K562 (cell line): ENCODE measurements around the gene USB1. TPM values are rescaled to one million over a fixed set of nuclear protein-coding genes. Genes with fewer than 3 reads are reported as not detected.

Experiments
- ATAC-seq: fragments of 200-7000 bp; cut with Tn5 transposase; 3 replicates; pipeline ENCODE4 v1.9.1; 2020; ENCODE audit warnings: moderate library complexity
- BruUV-seq: library from RNA; stranded (reverse); fragments of 400-500 nt; replicated peaks from 2 replicates; lab custom pipeline; 2021; lab: Mats Ljungman, UMichigan
- CTCF ChIA-PET: fragments of 300-600 bp; formaldehyde crosslinking; extraction: SDS; loops from one replicate; lab custom pipeline; 2021; ENCODE audit warnings: low intra/inter-chr PET ratio; lab: Yijun Ruan, JAX
- POLR2A ChIA-PET: fragments of 300-600, 350-650 bp; sonication (Branson Sonifier 250); formaldehyde crosslinking; extraction: SDS; loops from one replicate; lab custom pipeline; 2021; ENCODE audit warnings: antibody characterized with exemption, inconsistent platforms; lab: Yijun Ruan, JAX
- DNase-seq, 4 experiments: peaks; one replicate each; pipeline versions ENCODE4 v3.0.0 to v3.0.0-alpha.2; 2011 to 2018; ENCODE audit warnings: low spot score in 3 of 4, mixed read lengths in 3 of 4; ENCODE audit errors: extremely low read depth in 1 of 4
- FAIRE-seq: peaks from 2 replicates; lab custom pipeline; 2011; peaks lifted over from hg19 to GRCh38; lab: Jason Lieb, UNC
- H2AFZ ChIP-seq: 2 replicates; pipeline ENCODE4 v1.6.0; 2011; ENCODE audit warnings: low read depth, low read length, control low read depth, inconsistent platforms
- H3K27ac ChIP-seq: fragments of 200-600 bp; 3 replicates; pipeline ENCODE4 v1.8.0; 2011; ENCODE audit warnings: low read depth, mild to moderate bottlenecking, control low read depth, inconsistent platforms, low read length, moderate library complexity, mixed read lengths; ENCODE audit errors: extremely low read depth
- H3K27me3 ChIP-seq, 2 experiments: fragments of 300-600 bp in 1 of 2; 2 replicates in 1 of 2; 3 replicates in 1 of 2; pipeline versions ENCODE4 v1.6.0 to v1.8.0; 2011; ENCODE audit warnings: inconsistent platforms in 2 of 2, low read length in 2 of 2, mild to moderate bottlenecking in 1 of 2, mixed read lengths in 1 of 2, moderate library complexity in 1 of 2; ENCODE audit not compliant: control insufficient read depth in 2 of 2, insufficient read depth in 2 of 2
- H3K36me3 ChIP-seq: fragments of 300-600 bp; 3 replicates; pipeline ENCODE4 v1.8.0; 2011; ENCODE audit warnings: mild to moderate bottlenecking, low read length, inconsistent platforms; ENCODE audit not compliant: control insufficient read depth, insufficient read depth
- H3K4me1 ChIP-seq, 2 experiments: fragments of 200-600 bp in 1 of 2; replicated peaks in 1 of 2; 2 replicates in 1 of 2; 3 replicates in 1 of 2; pipeline versions ENCODE4 v1.5.1 to v1.8.0; 2011; ENCODE audit warnings: inconsistent platforms in 2 of 2, low read length in 2 of 2, mild to moderate bottlenecking in 1 of 2, mixed read lengths in 1 of 2, moderate library complexity in 1 of 2; ENCODE audit not compliant: control insufficient read depth in 2 of 2, insufficient read depth in 2 of 2
- H3K4me2 ChIP-seq: 2 replicates; pipeline ENCODE4 v1.6.1; 2011; ENCODE audit warnings: low read length, control low read depth, inconsistent platforms, mixed read lengths; ENCODE audit not compliant: insufficient read depth
- H3K4me3 ChIP-seq: fragments of 200-600 bp; sonication (generic), shearing (Covaris generic); 2 replicates; pipeline ENCODE4 v1.5.1; 2016; ENCODE audit warnings: control low read depth, inconsistent platforms
- H3K79me2 ChIP-seq: fragments of 200-600 bp; 3 replicates; pipeline ENCODE4 v1.8.0; 2011; ENCODE audit warnings: low read length, inconsistent platforms; ENCODE audit not compliant: control insufficient read depth, insufficient read depth
- H3K9ac ChIP-seq, 2 experiments: 2 replicates each; pipeline versions ENCODE4 v1.6.0 to v1.6.1; 2011; ENCODE audit warnings: low read depth in 2 of 2, low read length in 2 of 2, control low read depth in 1 of 2, inconsistent platforms in 1 of 2, mild to moderate bottlenecking in 1 of 2, mixed read lengths in 1 of 2; ENCODE audit not compliant: insufficient read depth in 1 of 2
- H3K9me1 ChIP-seq: one replicate; pipeline ENCODE4 v1.6.0; 2011; ENCODE audit warnings: inconsistent platforms, mild to moderate bottlenecking, low read length, moderate library complexity; ENCODE audit not compliant: control insufficient read depth, insufficient read depth
- H3K9me3 ChIP-seq: replicated peaks from 2 replicates; pipeline ENCODE4 v1.5.1; 2011; ENCODE audit warnings: low read depth, low read length, inconsistent platforms; ENCODE audit not compliant: control insufficient read depth, insufficient read depth
- H4K20me1 ChIP-seq: replicated peaks from 2 replicates; pipeline ENCODE4 v1.6.1; 2011; ENCODE audit warnings: low read length, inconsistent platforms, mixed read lengths; ENCODE audit not compliant: control insufficient read depth, insufficient read depth
- HDGF ChIP-seq: fragments of 450-650 bp; IDR thresholded peaks from 2 replicates; pipeline ENCODE4 v1.6.1; 2016
- HNRNPUL1 ChIP-seq: fragments of 200-400 bp; formaldehyde crosslinking; IDR thresholded peaks from 2 replicates; pipeline ENCODE4 v1.6.1; 2017; ENCODE audit warnings: low read length
- IRF2 ChIP-seq: sonication (generic); formaldehyde crosslinking; IDR thresholded peaks from 2 replicates; pipeline ENCODE4 v1.8.1; 2022; ENCODE audit warnings: mild to moderate bottlenecking, missing genetic modification reagents
- NELFE ChIP-seq: IDR thresholded peaks from 2 replicates; pipeline ENCODE4 v1.6.1; 2011; ENCODE audit warnings: mild to moderate bottlenecking; ENCODE audit not compliant: insufficient read depth, insufficient read length
- NFIX ChIP-seq: fragments of 250-450 bp; sonication (Bioruptor Pico); IDR thresholded peaks from 2 replicates; pipeline ENCODE4 v1.4.0; 2020; ENCODE audit warnings: low read depth, mild to moderate bottlenecking, moderate library complexity
- PHB2 ChIP-seq: fragments of 450-650 bp; IDR thresholded peaks from 2 replicates; pipeline ENCODE4 v1.6.1; 2017; ENCODE audit warnings: low read depth
- PPARD ChIP-seq: fragments of 250-450 bp; sonication (Bioruptor Pico); IDR thresholded peaks from 2 replicates; pipeline ENCODE4 v1.8.0; 2022; ENCODE audit warnings: inconsistent platforms, mild to moderate bottlenecking, moderate library complexity
- PRPF4 ChIP-seq: fragments of 200-400 bp; formaldehyde crosslinking; IDR thresholded peaks from one replicate; pipeline ENCODE4 v1.6.1; 2017; ENCODE audit warnings: low read length, low read depth, mild to moderate bottlenecking; ENCODE audit not compliant: insufficient read depth, poor library complexity, severe bottlenecking
- SIRT6 ChIP-seq: IDR thresholded peaks from one replicate; pipeline ENCODE4 v1.6.1; 2012; ENCODE audit warnings: low read depth, mild to moderate bottlenecking, control low read depth, inconsistent platforms, low read length, moderate library complexity
- SMARCC2 ChIP-seq: fragments of 450-650 bp; IDR thresholded peaks from 2 replicates; pipeline ENCODE4 v1.6.1; 2017; ENCODE audit warnings: antibody characterized with exemption, moderate library complexity, mild to moderate bottlenecking, low read depth
- TOE1 ChIP-seq, 2 experiments: fragments of 450-650 bp in 1 of 2; sonication (generic) in 1 of 2; formaldehyde crosslinking in 1 of 2; IDR thresholded peaks; 2 replicates each; pipeline versions ENCODE4 v1.7.1 to v1.8.0; 2016 to 2022; ENCODE audit warnings: borderline replicate concordance in 2 of 2, mild to moderate bottlenecking in 2 of 2, antibody characterized with exemption in 1 of 2, inconsistent platforms in 1 of 2, low read depth in 1 of 2, missing genetic modification reagents in 1 of 2, moderate library complexity in 1 of 2
- XRCC5 ChIP-seq: fragments of 200-400 bp; formaldehyde crosslinking; IDR thresholded peaks from 2 replicates; pipeline ENCODE4 v1.6.1; 2017; ENCODE audit warnings: low read depth, mild to moderate bottlenecking, low read length
- ZNF121 ChIP-seq: sonication (generic); formaldehyde crosslinking; conservative IDR thresholded peaks from 2 replicates; pipeline ENCODE4 v1.8.0; 2022; ENCODE audit warnings: missing genetic modification reagents
- WGBS: fragments of 100-300 bp; shearing (Covaris generic); methylation state at CpG from one replicate; pipeline ENCODE4 v1.1.6; 2016; ENCODE audit warnings: low coverage, mixed read lengths; ENCODE audit not compliant: insufficient coverage; ENCODE audit errors: missing lambda C conversion rate; 5-methylcytosine and 5-hydroxymethylcytosine counted together
- in situ Hi-C: fragments of 300-500 bp; cut with MboI; formaldehyde crosslinking; loops from 4 replicates; pipeline ENCODE4 v1.15.0; 2018; ENCODE audit warnings: inconsistent platforms, mixed read lengths
- intact Hi-C: fragments of 100-400 bp; cut with micrococcal nuclease; formaldehyde crosslinking; loops from 2 replicates; pipeline ENCODE4 v1.14.2; 2022
- polyA plus RNA-seq, 8 experiments: library from polyadenylated mRNA; depleted of rRNA in 4 of 8; stranded (reverse) in 5 of 8; unstranded in 3 of 8; fragments of >200 nt; fragmentation: Nextera tagmentation in 2 of 8; fragmentation: Illumina TruSeq in 1 of 8; extraction: Ambion mirVana in 2 of 8; extraction: Trizol in 1 of 8; gene quantifications; 2 replicates each; pipeline versions ENCODE4 v1.2.1 to v1.2.3, GENCODE V29; 2011 to 2014; ENCODE audit warnings: inconsistent platforms in 1 of 8, missing spikeins in 1 of 8
- total RNA-seq, 7 experiments: library from RNA; depleted of rRNA in 6 of 7; stranded (reverse); fragments of >200 nt in 6 of 7; fragmentation: Illumina TruSeq in 2 of 7; extraction: Trizol in 2 of 7; gene quantifications; 2 replicates each; pipeline versions ENCODE4 v1.2.1 to v1.2.3, GENCODE V29; 2011 to 2021; ENCODE audit warnings: low replicate concordance in 1 of 7
- TF ChIP-seq, protein P1 (sequence below): fragments of 250-450 bp; sonication (Bioruptor Pico); IDR thresholded peaks from 2 replicates; pipeline ENCODE4 v1.5.1; 2021; ENCODE audit warnings: mild to moderate bottlenecking

The USB1 gene
- total and polyA plus RNA-seq, 9 of the 15 experiments (the other 6 are each of a cell fraction or from before 2014, with no cell fraction given) = 11.6 to 73.6 (median 19.4) TPM

DNA sequence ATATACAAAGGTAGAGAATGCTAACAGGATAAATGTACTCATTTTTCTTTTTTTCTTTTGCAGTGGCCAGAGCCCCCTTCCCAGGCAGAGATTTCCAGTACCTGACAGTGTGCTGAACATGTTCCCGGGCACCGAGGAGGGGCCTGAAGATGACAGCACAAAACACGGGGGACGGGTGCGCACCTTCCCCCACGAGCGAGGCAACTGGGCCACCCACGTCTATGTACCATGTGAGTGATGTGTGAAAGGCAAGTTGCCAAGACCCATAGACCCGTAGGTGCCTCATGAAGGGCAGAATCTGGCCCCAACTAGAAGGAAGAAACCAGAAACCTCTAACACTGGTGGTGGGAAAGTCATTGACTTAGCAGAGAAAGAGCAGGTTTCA is 1.2 kb downstream of the USB1 start:
- POLR2A ChIA-PET = no interaction called here
- DNase-seq (no peak), ATAC-seq (no peak), FAIRE-seq (no peak)
- H3K9ac ChIP-seq = peak overlapping the region; percentile 38 to 67; a peak in 3 of 4 replicates
- in situ Hi-C loops (loop anchor here (5.0 to 10.0 kb wide), 2 partner anchors 100 to 248 kb away; no protein-coding TSS in a partner anchor), intact Hi-C loops (loop anchor here (5.0 to 10.0 kb wide), 3 partner anchors 55 to 428 kb away; partner anchors contain the start of gene KATNB1)
- no peak for TF ChIP-seq TOE1 (IDR thresholded peaks at IDR 0.05; ENCODE audit: borderline replicate concordance)
- TF ChIP-seq TOE1 (CRISPR knock-in tag; IDR thresholded peaks at IDR 0.05; ENCODE audit: borderline replicate concordance, low read depth) = no peak
- TF ChIP-seq ZNF121 (CRISPR knock-in tag) = no peak
- no peak for TF ChIP-seq HNRNPUL1
- no peak for TF ChIP-seq PRPF4
- no peak for TF ChIP-seq NFIX (CRISPR knock-in tag)
- no peak for TF ChIP-seq IRF2 (CRISPR knock-in tag)
- no peak for TF ChIP-seq NELFE
- TF ChIP-seq, protein P1, sequence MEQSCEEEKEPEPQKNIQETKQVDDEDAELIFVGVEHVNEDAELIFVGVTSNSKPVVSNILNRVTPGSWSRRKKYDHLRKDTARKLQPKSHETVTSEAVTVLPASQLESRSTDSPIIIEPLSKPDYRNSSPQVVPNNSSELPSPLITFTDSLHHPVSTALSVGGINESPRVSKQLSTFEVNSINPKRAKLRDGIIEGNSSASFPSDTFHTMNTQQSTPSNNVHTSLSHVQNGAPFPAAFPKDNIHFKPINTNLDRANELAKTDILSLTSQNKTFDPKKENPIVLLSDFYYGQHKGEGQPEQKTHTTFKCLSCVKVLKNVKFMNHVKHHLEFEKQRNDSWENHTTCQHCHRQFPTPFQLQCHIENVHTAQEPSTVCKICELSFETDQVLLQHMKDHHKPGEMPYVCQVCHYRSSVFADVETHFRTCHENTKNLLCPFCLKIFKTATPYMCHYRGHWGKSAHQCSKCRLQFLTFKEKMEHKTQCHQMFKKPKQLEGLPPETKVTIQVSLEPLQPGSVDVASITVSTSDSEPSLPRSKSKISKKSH (CRISPR knock-in tag) = no peak
- no peak for TF ChIP-seq HDGF
- TF ChIP-seq PHB2 = no peak
- TF ChIP-seq PPARD (CRISPR knock-in tag) = no peak
- TF ChIP-seq XRCC5 = no peak
- TF ChIP-seq SMARCC2 = no peak
- TF ChIP-seq SIRT6 = no peak
- H3K79me2 ChIP-seq = peaks cover 6% of the 10 kb centered on the region; the same call in 2 of the 3 replicates
- H3K4me3 ChIP-seq = peak overlapping the region; percentile 94; the same call in 1 of the 2 replicates
- peaks cover 21 to 31% of the 10 kb centered on the region in 2 experiments; a peak in 4 of 5 replicates for H3K4me1 ChIP-seq
- peaks cover 5% of the 10 kb centered on the region for H4K20me1 ChIP-seq
- no peak overlapping the region; the same call in 1 of the 2 replicates for H3K4me2 ChIP-seq
- peaks cover 3% of the 10 kb centered on the region; the same call in 1 of the 2 replicates for H3K9me3 ChIP-seq
- 85% methylated on average over 8 of the region's 9 CpGs for WGBS
- no peaks in the 10 kb centered on the region for H3K9me1 ChIP-seq
- no peak overlapping the region for H2AFZ ChIP-seq
- no peak overlapping the region; the same call in 2 of the 3 replicates for H3K27ac ChIP-seq
- CTCF ChIA-PET = no interaction called here
- H3K36me3 ChIP-seq = peaks cover 45% of the 10 kb centered on the region; the same call in 1 of the 3 replicates
- no TSS peak for BruUV-seq
- H3K27me3 ChIP-seq = no peaks in the 10 kb centered on the region
